HepG2 (cell line): ENCODE results near the gene GPS1. TPM values are rescaled to one million over a fixed set of nuclear protein-coding genes. Genes with fewer than 3 reads are reported as not detected.

Experiments
- CBX1 ChIP-seq: IDR thresholded peaks from one replicate; pipeline ENCODE4 v1.6.1; 2016; ENCODE audit warnings: antibody characterized with exemption, low read depth
- CHD2 ChIP-seq: IDR thresholded peaks from 2 replicates; pipeline ENCODE4 v1.6.1; 2011; ENCODE audit warnings: low read depth, low read length, improper control_type of control experiment
- FOSL2 ChIP-seq: sonication (generic); formaldehyde crosslinking; IDR thresholded peaks from 2 replicates; pipeline ENCODE4 v1.4.0; 2020; ENCODE audit warnings: missing genetic modification reagents
- HMGXB4 ChIP-seq, 2 experiments: sonication (generic) in 1 of 2; formaldehyde crosslinking in 1 of 2; IDR thresholded peaks; 2 replicates each; pipeline versions ENCODE4 v1.4.0 to v1.6.1; 2018 to 2020; ENCODE audit warnings: missing genetic modification reagents in 2 of 2, borderline replicate concordance in 1 of 2, low read depth in 1 of 2, mild to moderate bottlenecking in 1 of 2, missing biosample characterization in 1 of 2
- MLXIP ChIP-seq: sonication (generic); formaldehyde crosslinking; IDR thresholded peaks from 2 replicates; pipeline ENCODE4 v1.9.0; 2021; ENCODE audit warnings: missing genetic modification reagents, borderline replicate concordance
- NAIF1 ChIP-seq: sonication (generic); formaldehyde crosslinking; IDR thresholded peaks from 2 replicates; pipeline ENCODE4 v1.5.0; 2020; ENCODE audit warnings: mild to moderate bottlenecking, missing genetic modification reagents, borderline replicate concordance
- NFKBIZ ChIP-seq: IDR thresholded peaks from 2 replicates; pipeline ENCODE4 v1.6.1; 2018; ENCODE audit warnings: missing genetic modification reagents, missing compliant biosample characterization
- SAP130 ChIP-seq: IDR thresholded peaks from 2 replicates; pipeline ENCODE4 v1.6.1; 2016; ENCODE audit warnings: low read depth
- SP1 ChIP-seq, 2 experiments: fragments of 450-650 bp in 1 of 2; sonication (generic) in 1 of 2; formaldehyde crosslinking in 1 of 2; IDR thresholded peaks; 2 replicates each; pipeline versions ENCODE4 v1.4.0 to v1.6.1; 2016 to 2020; ENCODE audit warnings: missing genetic modification reagents in 1 of 2
- SSRP1 ChIP-seq: IDR thresholded peaks from 2 replicates; pipeline ENCODE4 v1.6.1; 2016; ENCODE audit warnings: control low read depth
- THYN1 ChIP-seq: sonication (generic); formaldehyde crosslinking; IDR thresholded peaks from 2 replicates; pipeline ENCODE4 v1.8.1; 2023; ENCODE audit warnings: low read depth, mild to moderate bottlenecking, moderate library complexity, missing genetic modification reagents, borderline replicate concordance
- TP53 ChIP-seq: sonication (generic); formaldehyde crosslinking; conservative IDR thresholded peaks from 2 replicates; pipeline ENCODE4 v1.4.0; 2020; ENCODE audit warnings: missing genetic modification reagents
- ZNF10 ChIP-seq: sonication (generic); formaldehyde crosslinking; IDR thresholded peaks from 2 replicates; pipeline ENCODE4 v1.4.0; 2020; ENCODE audit warnings: mild to moderate bottlenecking, low read depth, missing genetic modification reagents, borderline replicate concordance
- ZNF138 ChIP-seq: sonication (generic); formaldehyde crosslinking; IDR thresholded peaks from 2 replicates; pipeline ENCODE4 v1.5.0; 2020; ENCODE audit warnings: mild to moderate bottlenecking, low read depth, missing genetic modification reagents
- ZNF326 ChIP-seq: sonication (generic); formaldehyde crosslinking; IDR thresholded peaks from 2 replicates; pipeline ENCODE4 v1.4.0; 2020; ENCODE audit warnings: missing genetic modification reagents, borderline replicate concordance
- ZNF510 ChIP-seq: sonication (generic); formaldehyde crosslinking; IDR thresholded peaks from 2 replicates; pipeline ENCODE4 v1.4.0; 2020; ENCODE audit warnings: low read depth, mild to moderate bottlenecking, missing genetic modification reagents
- ZNF615 ChIP-seq: sonication (generic); formaldehyde crosslinking; IDR thresholded peaks from 2 replicates; pipeline ENCODE4 v1.5.0; 2020; ENCODE audit warnings: mild to moderate bottlenecking, missing genetic modification reagents, borderline replicate concordance
- ZNF780A ChIP-seq: sonication (generic); formaldehyde crosslinking; IDR thresholded peaks from 2 replicates; pipeline ENCODE4 v1.8.0; 2022; ENCODE audit warnings: mild to moderate bottlenecking, missing genetic modification reagents, moderate library complexity
- polyA plus RNA-seq, 8 experiments: library from polyadenylated mRNA; depleted of rRNA in 3 of 8; stranded (reverse) in 7 of 8; unstranded in 1 of 8; fragments of >200 nt; fragmentation: Illumina TruSeq in 4 of 8; extraction: Trizol in 4 of 8; gene quantifications; 2 replicates each; pipeline versions ENCODE4 v1.2.1 to v1.2.3, GENCODE V29; 2011 to 2016; ENCODE audit warnings: low read depth in 4 of 8, missing spikeins in 1 of 8, mixed read lengths in 1 of 8; ENCODE audit not compliant: insufficient read depth in 1 of 8
- total RNA-seq, 5 experiments: library from RNA; depleted of rRNA; stranded (reverse); fragments of >200 nt; fragmentation: Illumina TruSeq; extraction: Trizol; gene quantifications; 2 replicates each; pipeline ENCODE4 v1.2.3, GENCODE V29; 2016; ENCODE audit warnings: low read depth in 1 of 5
- TF ChIP-seq, protein P1 (sequence below), 2 experiments: sonication (generic) in 1 of 2; formaldehyde crosslinking in 1 of 2; IDR thresholded peaks; 2 replicates each; pipeline versions ENCODE4 v1.6.1 to v1.9.0; 2014 to 2022; ENCODE audit warnings: antibody characterized with exemption in 1 of 2, borderline replicate concordance in 1 of 2, inconsistent platforms in 1 of 2, low read depth in 1 of 2, missing genetic modification reagents in 1 of 2

The GPS1 gene
- total and polyA plus RNA-seq, 2 of the 13 experiments (the other 11 are each of a cell fraction or from before 2014, with no cell fraction given), result 124 to 128 TPM

DNA sequence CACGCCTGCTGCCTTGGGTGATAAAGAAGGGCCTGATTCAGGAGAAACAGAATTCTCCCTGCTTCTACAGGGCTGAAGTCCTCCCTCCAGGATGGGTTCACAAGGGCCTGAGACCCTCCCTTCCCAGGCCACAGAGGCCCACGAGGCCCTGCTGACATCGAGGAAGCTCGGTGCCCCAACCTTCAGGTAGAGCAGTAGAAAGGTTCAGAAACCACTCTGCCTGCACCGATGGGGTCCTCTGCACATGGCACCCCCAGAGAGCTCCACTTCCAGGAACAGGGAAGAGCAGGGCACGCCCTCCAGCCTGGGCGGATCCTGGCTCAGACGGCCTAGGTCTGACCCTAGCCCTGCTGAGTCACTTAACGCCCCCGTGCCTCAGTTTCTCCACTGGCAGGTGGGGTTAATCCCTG is 29.8 kb upstream of the GPS1 start (continued):
- TF ChIP-seq MLXIP (CRISPR knock-in tag) (no peak), CBX1 (peak; percentile 12), SAP130 (peak; percentile 3; the same call in 1 of the 2 replicates), ZNF510 (CRISPR knock-in tag) (0 out of 2 replicates have a peak, but pooled peaks have one; percentile 7), TP53 (CRISPR knock-in tag) (no peak), ZNF780A (CRISPR knock-in tag) (0 out of 2 replicates have a peak, but pooled peaks have one; percentile 55), HMGXB4 (CRISPR knock-in tag; IDR thresholded peaks at IDR 0.05; ENCODE audit: borderline replicate concordance in 1 of 2, low read depth in 1 of 2) (no peak), CHD2 (0 out of 2 replicates have a peak, but pooled peaks have one; percentile 41), SP1 (IDR thresholded peaks at IDR 0.05) (no peak), SP1 (CRISPR knock-in tag; IDR thresholded peaks at IDR 0.05) (no peak), ZNF10 (CRISPR knock-in tag) (no peak), ZNF138 (CRISPR knock-in tag) (peak; percentile 54; the same call in 1 of the 2 replicates), NAIF1 (peak; percentile 25; the same call in 1 of the 2 replicates), FOSL2 (CRISPR knock-in tag) (peak; percentile 33; the same call in 1 of the 2 replicates), ZNF326 (CRISPR knock-in tag) (peak; percentile 30; the same call in 1 of the 2 replicates), THYN1 (0 out of 2 replicates have a peak, but pooled peaks have one; percentile 5), SSRP1 (CRISPR knock-in tag) (peak; percentile 85; the same call in 1 of the 2 replicates), NFKBIZ (no peak), ZNF615 (CRISPR knock-in tag) (0 out of 2 replicates have a peak, but pooled peaks have one; percentile 26)
- TF ChIP-seq, protein P1, sequence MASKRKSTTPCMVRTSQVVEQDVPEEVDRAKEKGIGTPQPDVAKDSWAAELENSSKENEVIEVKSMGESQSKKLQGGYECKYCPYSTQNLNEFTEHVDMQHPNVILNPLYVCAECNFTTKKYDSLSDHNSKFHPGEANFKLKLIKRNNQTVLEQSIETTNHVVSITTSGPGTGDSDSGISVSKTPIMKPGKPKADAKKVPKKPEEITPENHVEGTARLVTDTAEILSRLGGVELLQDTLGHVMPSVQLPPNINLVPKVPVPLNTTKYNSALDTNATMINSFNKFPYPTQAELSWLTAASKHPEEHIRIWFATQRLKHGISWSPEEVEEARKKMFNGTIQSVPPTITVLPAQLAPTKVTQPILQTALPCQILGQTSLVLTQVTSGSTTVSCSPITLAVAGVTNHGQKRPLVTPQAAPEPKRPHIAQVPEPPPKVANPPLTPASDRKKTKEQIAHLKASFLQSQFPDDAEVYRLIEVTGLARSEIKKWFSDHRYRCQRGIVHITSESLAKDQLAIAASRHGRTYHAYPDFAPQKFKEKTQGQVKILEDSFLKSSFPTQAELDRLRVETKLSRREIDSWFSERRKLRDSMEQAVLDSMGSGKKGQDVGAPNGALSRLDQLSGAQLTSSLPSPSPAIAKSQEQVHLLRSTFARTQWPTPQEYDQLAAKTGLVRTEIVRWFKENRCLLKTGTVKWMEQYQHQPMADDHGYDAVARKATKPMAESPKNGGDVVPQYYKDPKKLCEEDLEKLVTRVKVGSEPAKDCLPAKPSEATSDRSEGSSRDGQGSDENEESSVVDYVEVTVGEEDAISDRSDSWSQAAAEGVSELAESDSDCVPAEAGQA (IDR thresholded peaks at IDR 0.05; ENCODE audit: low read depth), result no peak
- TF ChIP-seq, protein P1 (CRISPR knock-in tag; IDR thresholded peaks at IDR 0.05; ENCODE audit: borderline replicate concordance), result no peak
